Kidney epithelial cell (primary cell): ENCODE data around the gene JADE1. TPM values are rescaled to one million over a fixed set of nuclear protein-coding genes. Genes with fewer than 3 reads are reported as not detected.

ENCODE experiments used
- DNase-seq: peaks from one replicate; pipeline ENCODE4 v3.0.0-alpha.2; 2010; ENCODE audit warnings: low read depth
- H3K27me3 ChIP-seq: 2 replicates; pipeline ENCODE4 v1.6.0; 2011; ENCODE audit warnings: low read length; ENCODE audit not compliant: control insufficient read depth, insufficient read depth
- H3K36me3 ChIP-seq: 2 replicates; pipeline ENCODE4 v1.5.1; 2011; ENCODE audit warnings: low read length; ENCODE audit not compliant: control insufficient read depth, insufficient read depth
- H3K4me3 ChIP-seq: 2 replicates; pipeline ENCODE4 v1.5.1; 2011; ENCODE audit warnings: low read depth, mild to moderate bottlenecking, control low read depth, low read length
- total RNA-seq: library from RNA; depleted of rRNA; stranded (reverse); fragments of >200 nt; gene quantifications from 2 replicates; pipeline ENCODE4 v1.2.3, GENCODE V29; 2015
- TF ChIP-seq, protein P1 (sequence below): IDR thresholded peaks from 2 replicates; pipeline ENCODE4 v1.5.1; 2011; ENCODE audit warnings: mild to moderate bottlenecking, moderate library complexity, low read length, control low read depth, inconsistent platforms; ENCODE audit not compliant: insufficient read depth, poor library complexity, severe bottlenecking

Gene JADE1
- total RNA-seq, 1 donor from 2014 or later = 16.1 TPM

DNA sequence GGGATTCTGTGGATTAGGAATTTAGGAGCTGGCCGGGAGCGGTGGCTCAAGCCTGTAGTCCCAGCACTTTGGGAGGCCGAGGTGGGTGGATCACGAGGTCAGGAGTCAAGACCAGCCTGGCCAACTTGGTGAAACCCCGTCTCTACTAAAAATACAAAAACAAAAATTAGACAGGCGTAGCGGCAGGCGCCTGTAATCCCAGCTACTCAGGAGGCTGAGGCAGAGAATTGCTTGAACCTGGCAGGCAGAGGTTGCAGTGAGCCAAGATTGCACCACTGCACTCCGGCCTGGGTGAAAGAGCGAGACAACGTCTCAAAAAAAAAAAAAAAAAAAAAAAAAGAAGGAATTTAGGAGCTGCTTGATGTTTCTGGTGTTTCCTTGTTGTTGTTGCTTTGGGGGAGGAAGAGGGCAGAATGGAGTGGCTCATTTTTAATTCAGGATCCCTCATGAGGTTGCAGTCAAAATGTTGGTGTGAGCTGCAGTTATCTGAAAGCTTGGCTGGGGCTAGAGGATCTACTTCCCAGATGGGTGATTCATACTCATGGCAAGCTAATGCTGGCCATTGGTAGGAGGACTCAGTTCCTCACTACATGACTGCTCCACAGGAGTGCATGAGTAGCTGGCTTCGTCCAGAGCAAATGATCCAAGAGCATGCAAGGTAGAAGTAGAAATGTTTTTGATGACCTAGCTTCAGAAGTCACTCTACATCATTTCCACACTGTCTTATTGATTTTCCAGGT, 26.5 kb upstream of the JADE1 start:
- Histone ChIP-seq H3K4me3 (no peak overlapping the region), H3K36me3 (no peaks in the 10 kb centered on the region), H3K27me3 (no peaks in the 10 kb centered on the region)
- no peak for DNase-seq
- TF ChIP-seq, protein P1, sequence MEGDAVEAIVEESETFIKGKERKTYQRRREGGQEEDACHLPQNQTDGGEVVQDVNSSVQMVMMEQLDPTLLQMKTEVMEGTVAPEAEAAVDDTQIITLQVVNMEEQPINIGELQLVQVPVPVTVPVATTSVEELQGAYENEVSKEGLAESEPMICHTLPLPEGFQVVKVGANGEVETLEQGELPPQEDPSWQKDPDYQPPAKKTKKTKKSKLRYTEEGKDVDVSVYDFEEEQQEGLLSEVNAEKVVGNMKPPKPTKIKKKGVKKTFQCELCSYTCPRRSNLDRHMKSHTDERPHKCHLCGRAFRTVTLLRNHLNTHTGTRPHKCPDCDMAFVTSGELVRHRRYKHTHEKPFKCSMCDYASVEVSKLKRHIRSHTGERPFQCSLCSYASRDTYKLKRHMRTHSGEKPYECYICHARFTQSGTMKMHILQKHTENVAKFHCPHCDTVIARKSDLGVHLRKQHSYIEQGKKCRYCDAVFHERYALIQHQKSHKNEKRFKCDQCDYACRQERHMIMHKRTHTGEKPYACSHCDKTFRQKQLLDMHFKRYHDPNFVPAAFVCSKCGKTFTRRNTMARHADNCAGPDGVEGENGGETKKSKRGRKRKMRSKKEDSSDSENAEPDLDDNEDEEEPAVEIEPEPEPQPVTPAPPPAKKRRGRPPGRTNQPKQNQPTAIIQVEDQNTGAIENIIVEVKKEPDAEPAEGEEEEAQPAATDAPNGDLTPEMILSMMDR = no peak

DNA sequence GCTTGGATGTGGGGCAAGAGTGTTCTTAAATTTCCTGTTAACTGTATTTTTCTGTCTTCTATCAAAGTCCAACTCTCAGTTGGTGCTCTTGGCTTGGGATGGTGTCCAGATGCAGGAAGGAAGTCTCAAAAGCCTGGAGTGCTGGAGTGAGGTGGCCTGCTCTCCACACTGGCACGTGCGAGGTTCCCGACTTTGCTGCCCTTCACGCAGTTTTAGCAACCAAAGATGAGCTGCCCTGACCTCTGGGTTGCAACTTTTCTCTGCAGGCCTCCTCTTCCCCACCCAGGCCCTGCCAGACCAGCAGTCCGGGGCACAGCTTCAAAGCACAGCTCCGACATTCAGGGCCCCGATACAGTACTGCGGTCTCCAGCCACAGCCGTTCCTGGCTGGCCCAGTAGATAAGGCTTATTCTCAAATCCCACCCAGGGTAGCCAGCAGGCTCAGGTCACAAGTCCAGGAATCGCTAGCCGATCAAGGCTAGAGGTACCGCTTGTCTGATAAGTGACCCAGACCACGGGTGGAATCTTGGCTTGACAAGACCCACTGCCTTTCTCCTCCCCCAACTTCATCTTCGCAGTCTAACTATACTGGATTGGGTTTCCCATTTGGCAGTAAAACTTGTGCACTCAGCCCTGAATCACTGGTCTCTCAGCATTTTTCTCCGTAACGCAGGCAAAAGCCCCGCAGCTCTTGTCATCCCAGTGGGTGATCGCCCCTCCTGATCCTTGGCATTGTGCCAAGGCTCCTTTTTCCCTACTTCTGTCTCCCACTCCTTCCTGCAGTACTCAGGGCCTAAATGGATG, 21.8 kb upstream of the JADE1 start:
- DNase-seq = no peak
- no peaks in the 10 kb centered on the region for H3K36me3 ChIP-seq
- no peaks in the 10 kb centered on the region for H3K27me3 ChIP-seq
- no peak overlapping the region for H3K4me3 ChIP-seq
- TF ChIP-seq, protein P1 = no peak

DNA sequence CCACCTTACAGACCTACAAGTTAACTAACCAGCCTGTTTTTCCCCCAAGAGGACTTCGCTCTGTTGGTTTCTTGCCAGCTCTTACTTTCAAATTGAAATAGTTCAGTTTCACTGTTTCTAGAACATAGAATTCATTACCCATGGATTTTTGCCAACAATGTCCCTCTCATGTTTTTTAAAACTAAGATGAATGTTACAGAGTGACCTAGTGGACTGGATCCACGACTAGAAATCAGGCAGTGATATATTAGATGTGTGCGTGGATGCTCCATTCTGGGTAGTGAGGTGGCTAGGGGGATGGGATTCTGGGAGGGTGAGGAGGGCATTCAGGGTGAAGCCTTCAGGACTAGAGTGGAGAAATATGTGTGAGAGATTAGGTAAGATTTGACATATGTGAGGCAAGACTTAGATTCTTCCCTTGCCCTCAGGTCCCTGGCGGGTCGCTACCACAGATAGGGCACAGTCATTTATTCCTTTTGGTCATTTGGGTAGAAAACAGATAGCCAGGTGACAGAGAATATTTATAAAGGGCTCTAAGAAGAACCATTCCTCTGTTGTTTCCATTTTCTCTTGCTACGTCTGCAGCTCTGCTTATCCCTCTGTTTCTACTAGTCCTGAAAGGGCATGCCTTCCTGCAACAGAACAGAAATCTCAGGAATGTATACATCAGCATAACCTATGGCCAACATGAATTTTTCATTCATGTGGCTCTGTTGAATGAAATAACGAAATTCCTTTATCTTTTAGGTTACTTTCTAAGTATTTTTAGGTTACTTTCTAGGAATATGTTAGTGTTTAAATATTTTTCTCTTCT, 15.4 kb upstream of the JADE1 start:
- TF ChIP-seq, protein P1 = no peak
- DNase-seq = no peak
- Histone ChIP-seq H3K27me3 (no peaks in the 10 kb centered on the region), H3K4me3 (no peak overlapping the region), H3K36me3 (no peaks in the 10 kb centered on the region)

DNA sequence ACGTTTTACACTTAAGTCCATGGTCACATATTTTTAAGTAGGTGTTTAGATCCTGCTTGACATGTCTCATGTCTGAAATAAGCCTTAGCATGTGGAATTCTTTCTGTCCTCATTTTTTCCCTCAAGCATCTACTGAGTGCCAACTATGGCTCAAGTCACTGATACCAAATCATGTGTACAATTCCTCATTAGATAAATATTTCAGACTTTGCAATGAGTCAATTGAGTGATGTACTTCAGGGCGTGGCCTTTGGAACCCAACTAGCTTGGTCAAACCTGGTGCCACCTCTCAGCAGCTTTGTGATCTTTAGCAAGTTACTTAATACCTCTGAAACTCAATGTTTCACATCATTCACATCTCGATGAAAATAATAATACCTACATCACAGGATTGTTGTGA, 12.6 kb upstream of the JADE1 start:
- Histone ChIP-seq H3K4me3 (no peak overlapping the region), H3K27me3 (no peaks in the 10 kb centered on the region), H3K36me3 (no peaks in the 10 kb centered on the region)
- TF ChIP-seq, protein P1 = no peak
- DNase-seq = no peak

DNA sequence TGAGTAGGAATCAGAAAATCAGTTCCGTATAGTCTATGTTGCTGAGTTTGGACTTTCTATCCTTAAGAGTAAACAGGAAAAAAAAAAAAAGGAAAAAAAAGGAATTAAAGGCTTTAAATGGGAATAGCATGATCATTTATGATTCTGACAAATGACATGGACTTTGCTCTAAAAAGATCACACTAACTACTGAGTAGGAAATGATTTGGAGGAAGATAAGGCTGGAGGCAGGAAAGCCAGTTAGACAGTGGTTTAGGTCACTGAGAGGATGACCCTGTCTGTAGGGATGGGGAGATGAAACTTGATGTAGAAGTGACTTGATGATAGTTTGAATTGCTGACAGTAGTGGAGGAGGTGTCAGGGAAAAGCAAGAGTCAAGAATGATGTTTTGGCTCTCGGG, 9.2 kb upstream of the JADE1 start:
- no peak overlapping the region for H3K4me3 ChIP-seq
- TF ChIP-seq, protein P1 = no peak
- DNase-seq = no peak
- no peaks in the 10 kb centered on the region for H3K27me3 ChIP-seq
- no peaks in the 10 kb centered on the region for H3K36me3 ChIP-seq
